SK-N-SH (cell line): ENCODE results near the gene BTBD16. TPM values are rescaled to one million over a fixed set of nuclear protein-coding genes. Genes with fewer than 3 reads are reported as not detected.

Experiments
- CTCF ChIA-PET: fragments of 300-600, 350-600 bp; formaldehyde crosslinking; extraction: SDS; loops from one replicate; lab custom pipeline; 2021; lab: Yijun Ruan, JAX
- POLR2A ChIA-PET: fragments of 350-600 bp; sonication (Branson Sonifier 250); formaldehyde crosslinking; extraction: SDS; loops from one replicate; lab custom pipeline; 2020; ENCODE audit warnings: antibody characterized with exemption, inconsistent platforms; lab: Yijun Ruan, JAX
- DNase-seq: peaks from one replicate; pipeline ENCODE4 v3.0.0; 2012
- H2AFZ ChIP-seq: fragments of 200-600 bp; sonication (generic); 2 replicates; pipeline ENCODE4 v1.8.1; 2016; ENCODE audit warnings: antibody characterized with exemption, mild to moderate bottlenecking, low read depth
- H3F3A ChIP-seq: fragments of 200-600 bp; sonication (generic); replicated peaks from 2 replicates; pipeline ENCODE3; 2016; ENCODE audit warnings: antibody characterized with exemption, mild to moderate bottlenecking; ENCODE audit not compliant: insufficient read depth
- H3K27ac ChIP-seq, 2 experiments: fragments of 200-500 bp in 1 of 2; fragments of 200-600 bp in 1 of 2; sonication (Bioruptor generic) in 1 of 2; sonication (generic), shearing (Covaris generic) in 1 of 2; 2 replicates each; pipeline versions ENCODE4 v1.5.1 to v1.6.1; 2014 to 2016; ENCODE audit warnings: low read depth in 2 of 2, inconsistent platforms in 1 of 2, low read length in 1 of 2, mild to moderate bottlenecking in 1 of 2, mixed read lengths in 1 of 2
- H3K27me3 ChIP-seq: fragments of 200-600 bp; sonication (generic), shearing (Covaris generic); 2 replicates; pipeline ENCODE4 v1.6.1; 2016; ENCODE audit warnings: mixed run types; ENCODE audit not compliant: insufficient read depth
- H3K36me3 ChIP-seq, 2 experiments: fragments of 200-500 bp in 1 of 2; fragments of 200-600 bp in 1 of 2; sonication (Bioruptor generic) in 1 of 2; sonication (generic) in 1 of 2; replicated peaks in 1 of 2; 2 replicates each; pipeline versions ENCODE3 to v1.5.1; 2014 to 2016; ENCODE audit warnings: low read length in 1 of 2, mild to moderate bottlenecking in 1 of 2; ENCODE audit not compliant: insufficient read depth in 2 of 2, control insufficient read depth in 1 of 2
- H3K4me1 ChIP-seq, 2 experiments: fragments of 200-500 bp in 1 of 2; fragments of 200-600 bp in 1 of 2; sonication (Bioruptor generic) in 1 of 2; sonication (generic), shearing (Covaris generic) in 1 of 2; 2 replicates each; pipeline versions ENCODE4 v1.5.1 to v1.6.1; 2014 to 2016; ENCODE audit warnings: low read depth in 1 of 2, low read length in 1 of 2, mixed run types in 1 of 2; ENCODE audit not compliant: insufficient read depth in 2 of 2, control insufficient read depth in 1 of 2
- H3K4me2 ChIP-seq: fragments of 200-600 bp; sonication (generic), shearing (Covaris generic); 2 replicates; pipeline ENCODE4 v1.6.1; 2017; ENCODE audit warnings: mixed run types
- H3K4me3 ChIP-seq, 2 experiments: fragments of 200-500 bp in 1 of 2; fragments of 200-600 bp in 1 of 2; sonication (Bioruptor generic) in 1 of 2; sonication (generic), shearing (Covaris generic) in 1 of 2; 2 replicates each; pipeline versions ENCODE4 v1.5.1 to v1.8.1; 2014 to 2016; ENCODE audit warnings: low read depth in 2 of 2, inconsistent platforms in 1 of 2, low read length in 1 of 2, mild to moderate bottlenecking in 1 of 2, mixed read lengths in 1 of 2, moderate library complexity in 1 of 2
- H3K79me2 ChIP-seq: fragments of 200-600 bp; sonication (generic); 2 replicates; pipeline ENCODE4 v1.8.1; 2017; ENCODE audit warnings: mild to moderate bottlenecking; ENCODE audit not compliant: insufficient read depth
- H3K9ac ChIP-seq: fragments of 200-600 bp; sonication (generic); 2 replicates; pipeline ENCODE4 v1.6.1; 2017; ENCODE audit warnings: mixed run types
- H3K9me2 ChIP-seq: fragments of 200-600 bp; sonication (generic); 2 replicates; pipeline ENCODE4 v1.6.1; 2017; ENCODE audit warnings: mixed run types
- H3K9me3 ChIP-seq: fragments of 200-600 bp; sonication (generic); 2 replicates; pipeline ENCODE4 v1.6.1; 2017; ENCODE audit warnings: mixed run types, mild to moderate bottlenecking, moderate library complexity
- H4K20me1 ChIP-seq: fragments of 200-600 bp; sonication (generic); 2 replicates; pipeline ENCODE4 v1.6.1; 2017; ENCODE audit warnings: mild to moderate bottlenecking, mixed run types; ENCODE audit not compliant: insufficient read depth
- CTCF ChIP-seq: fragments of 200-600 bp; sonication (generic); IDR thresholded peaks from 2 replicates; pipeline ENCODE4 v1.6.1; 2017; ENCODE audit warnings: antibody characterized with exemption, mild to moderate bottlenecking, moderate library complexity
- ELF1 ChIP-seq: IDR thresholded peaks from 2 replicates; pipeline ENCODE4 v1.4.0; 2012
- EP300 ChIP-seq, 2 experiments: IDR thresholded peaks; 2 replicates each; pipeline versions ENCODE4 v1.4.0 to v1.6.1; 2012; ENCODE audit warnings: borderline replicate concordance in 1 of 2, low read depth in 1 of 2, low read length in 1 of 2
- EZH2phosphoT487 ChIP-seq: fragments of 200-600 bp; sonication (generic); IDR thresholded peaks from 2 replicates; pipeline ENCODE4 v1.6.1; 2017; ENCODE audit warnings: low read depth, mixed run types, mild to moderate bottlenecking, antibody characterized with exemption, moderate library complexity, borderline replicate concordance
- GABPA ChIP-seq: IDR thresholded peaks from 2 replicates; pipeline ENCODE4 v1.4.0; 2012; ENCODE audit warnings: low read depth, mild to moderate bottlenecking
- GATA2 ChIP-seq: sonication (generic); formaldehyde crosslinking; IDR thresholded peaks from 2 replicates; pipeline ENCODE4 v1.5.0; 2020; ENCODE audit warnings: mild to moderate bottlenecking, missing genetic modification reagents
- MXI1 ChIP-seq: IDR thresholded peaks from 2 replicates; pipeline ENCODE4 v1.6.1; 2012; ENCODE audit warnings: mild to moderate bottlenecking, low read depth, low read length, improper control_type of control experiment
- NRF1 ChIP-seq: IDR thresholded peaks from 2 replicates; pipeline ENCODE4 v1.6.1; 2012; ENCODE audit warnings: low read depth, mild to moderate bottlenecking, low read length
- PBX3 ChIP-seq: IDR thresholded peaks from 2 replicates; pipeline ENCODE4; 2012
- RCOR1 ChIP-seq: fragments of 150-350 bp; IDR thresholded peaks from 2 replicates; pipeline ENCODE4 v1.6.1; 2017; ENCODE audit warnings: antibody characterized with exemption, low read length
- RFX5 ChIP-seq: IDR thresholded peaks from 2 replicates; pipeline ENCODE4 v1.6.1; 2012; ENCODE audit warnings: mild to moderate bottlenecking, improper control_type of control experiment, low read length
- RXRA ChIP-seq: IDR thresholded peaks from 2 replicates; pipeline ENCODE4 v1.4.0; 2012; ENCODE audit warnings: low read depth, mild to moderate bottlenecking, borderline replicate concordance
- SIN3A ChIP-seq: IDR thresholded peaks from 2 replicates; pipeline ENCODE4 v1.6.1; 2012; ENCODE audit warnings: low read depth, mild to moderate bottlenecking, low read length, moderate library complexity, borderline replicate concordance
- TAF1 ChIP-seq: IDR thresholded peaks from 2 replicates; pipeline ENCODE4 v1.6.1; 2012; ENCODE audit warnings: low read depth, mild to moderate bottlenecking, low read length, moderate library complexity, borderline replicate concordance
- TEAD4 ChIP-seq: IDR thresholded peaks from 2 replicates; pipeline ENCODE4 v1.4.0; 2012; ENCODE audit warnings: mild to moderate bottlenecking, borderline replicate concordance; ENCODE audit not compliant: insufficient read depth
- USF1 ChIP-seq: IDR thresholded peaks from 2 replicates; pipeline ENCODE4 v1.4.0; 2012; ENCODE audit warnings: low read depth, borderline replicate concordance
- YY1 ChIP-seq: IDR thresholded peaks from 2 replicates; pipeline ENCODE4 v1.4.0; 2012; ENCODE audit warnings: low read depth, mild to moderate bottlenecking
- WGBS: methylation state at CpG from one replicate; pipeline ENCODE4 v1.1.6; 2017; ENCODE audit warnings: low lambda C conversion rate; 5-methylcytosine and 5-hydroxymethylcytosine counted together
- polyA plus RNA-seq, 3 experiments: library from polyadenylated mRNA; depleted of rRNA; stranded (reverse); fragments of >200 nt; gene quantifications; 2 replicates each; pipeline ENCODE4 v1.2.3, GENCODE V29; 2012
- TF ChIP-seq, protein P1 (sequence below): fragments of 150-350 bp; IDR thresholded peaks from 2 replicates; pipeline ENCODE4 v1.6.1; 2017; ENCODE audit warnings: antibody characterized with exemption, low read length, low read depth, borderline replicate concordance

Gene BTBD16
- polyA plus RNA-seq, 1 of the 3 experiments (the other 2 are of a cell fraction) = not detected

DNA sequence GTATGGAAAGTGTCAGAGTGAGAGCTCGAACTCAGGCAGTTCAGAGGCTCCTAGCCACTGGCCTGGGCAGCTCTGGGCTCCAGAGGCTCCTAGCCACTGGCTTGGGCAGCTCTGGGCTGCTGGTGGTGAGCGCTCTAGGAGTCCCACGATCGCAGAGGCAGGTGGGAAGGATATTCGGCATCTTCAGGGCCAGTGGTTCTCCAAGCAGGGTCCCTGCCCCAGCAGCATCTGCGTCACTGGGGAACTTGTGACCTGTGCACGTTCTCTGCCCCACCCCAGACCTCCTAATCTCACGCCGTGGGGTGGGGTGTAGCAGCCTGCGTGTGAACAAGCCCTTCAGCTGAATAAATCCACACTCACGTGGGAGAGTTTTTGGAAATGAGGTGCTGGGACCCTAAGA, 25.2 kb upstream of the BTBD16 start:
- 89% methylated on average over 10 of the region's 11 CpGs for WGBS
- no peak for DNase-seq
- no peak overlapping the region for H3K9ac ChIP-seq

More for the DNA sequence above, 25.2 kb upstream of the BTBD16 start:
- H3K79me2 ChIP-seq = no peaks in the 10 kb centered on the region
- peaks cover 6 to 13% of the 10 kb centered on the region in 2 experiments for H3K36me3 ChIP-seq
- no peak overlapping the region for H3K27ac ChIP-seq
- no peaks in the 10 kb centered on the region for H4K20me1 ChIP-seq
- no peaks in the 10 kb centered on the region for H3F3A ChIP-seq
- no peak overlapping the region for H2AFZ ChIP-seq
- no peaks in the 10 kb centered on the region for H3K27me3 ChIP-seq
- no peaks in the 10 kb centered on the region for H3K9me3 ChIP-seq
- TF ChIP-seq RFX5 = no peak
- no peak for TF ChIP-seq EP300 (IDR thresholded peaks at IDR 0.05; ENCODE audit: borderline replicate concordance in 1 of 2, low read depth in 1 of 2, low read length in 1 of 2)
- TF ChIP-seq NRF1 = no peak
- no peak for TF ChIP-seq TEAD4
- TF ChIP-seq CTCF = no peak
- no peak for TF ChIP-seq TAF1
- no peak for TF ChIP-seq ELF1
- no peak for TF ChIP-seq GATA2 (CRISPR knock-in tag)
- no peak for TF ChIP-seq EZH2phosphoT487
- no peak for TF ChIP-seq RXRA
- TF ChIP-seq YY1 = no peak
- no peak for TF ChIP-seq SIN3A
- no peak for TF ChIP-seq RCOR1
- TF ChIP-seq, protein P1, sequence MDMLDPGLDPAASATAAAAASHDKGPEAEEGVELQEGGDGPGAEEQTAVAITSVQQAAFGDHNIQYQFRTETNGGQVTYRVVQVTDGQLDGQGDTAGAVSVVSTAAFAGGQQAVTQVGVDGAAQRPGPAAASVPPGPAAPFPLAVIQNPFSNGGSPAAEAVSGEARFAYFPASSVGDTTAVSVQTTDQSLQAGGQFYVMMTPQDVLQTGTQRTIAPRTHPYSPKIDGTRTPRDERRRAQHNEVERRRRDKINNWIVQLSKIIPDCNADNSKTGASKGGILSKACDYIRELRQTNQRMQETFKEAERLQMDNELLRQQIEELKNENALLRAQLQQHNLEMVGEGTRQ = no peak
- no peak for TF ChIP-seq GABPA
- TF ChIP-seq MXI1 = no peak
- TF ChIP-seq USF1 = no peak
- TF ChIP-seq PBX3 = no peak
- H3K4me2 ChIP-seq = no peak overlapping the region
- peaks cover 0 to 2% of the 10 kb centered on the region in 2 experiments; a peak in 1 of 4 replicates for H3K4me1 ChIP-seq
- H3K9me2 ChIP-seq = no peaks in the 10 kb centered on the region
- ChIA-PET CTCF (interaction anchor here (1.2 to 5.5 kb wide), 4 partner anchors 9 to 216 kb away, joined by 3 to 25 read pairs (median 5); no protein-coding TSS in a partner anchor), POLR2A (interaction anchor here (1.3 kb wide), 1 partner anchor 25 kb away, joined by 3 read pairs; the partner anchor contains the start of gene BTBD16)
- H3K4me3 ChIP-seq = no peak overlapping the region
